ENCODE results near the gene WNK2. TPM values are rescaled to one million over a fixed set of nuclear protein-coding genes. Genes with fewer than 3 reads are reported as not detected.

The WNK2 gene
- polyA plus RNA-seq, 3 donors: 0.40 TPM; not detected in 2

GRCh38 chr9:93226819-93227218 lies 42.9 kb downstream of the WNK2 start:
- DNase-seq: no peak
- Mint-ChIP-seq H3K36me3 (no peaks in the 10 kb centered on the region), H3K4me1 (peaks cover 20% of the 10 kb centered on the region), H3K4me3 (no peak overlapping the region), H3K27me3 (ENCODE audit: low read depth in 3 of 3) (peaks cover 56 to 91% (median 90%) of the 10 kb centered on the region in 3 donors), H3K27ac (no peak overlapping the region), H3K9me3 (peaks cover 0 to 7% (median 0%) of the 10 kb centered on the region in 7 donors)
- H3K79me2 ChIP-seq (ENCODE audit: insufficient read depth, low read length): no peaks in the 10 kb centered on the region
- intact Hi-C loops (cut with micrococcal nuclease): no loop called here
- TF ChIP-seq, protein P1, sequence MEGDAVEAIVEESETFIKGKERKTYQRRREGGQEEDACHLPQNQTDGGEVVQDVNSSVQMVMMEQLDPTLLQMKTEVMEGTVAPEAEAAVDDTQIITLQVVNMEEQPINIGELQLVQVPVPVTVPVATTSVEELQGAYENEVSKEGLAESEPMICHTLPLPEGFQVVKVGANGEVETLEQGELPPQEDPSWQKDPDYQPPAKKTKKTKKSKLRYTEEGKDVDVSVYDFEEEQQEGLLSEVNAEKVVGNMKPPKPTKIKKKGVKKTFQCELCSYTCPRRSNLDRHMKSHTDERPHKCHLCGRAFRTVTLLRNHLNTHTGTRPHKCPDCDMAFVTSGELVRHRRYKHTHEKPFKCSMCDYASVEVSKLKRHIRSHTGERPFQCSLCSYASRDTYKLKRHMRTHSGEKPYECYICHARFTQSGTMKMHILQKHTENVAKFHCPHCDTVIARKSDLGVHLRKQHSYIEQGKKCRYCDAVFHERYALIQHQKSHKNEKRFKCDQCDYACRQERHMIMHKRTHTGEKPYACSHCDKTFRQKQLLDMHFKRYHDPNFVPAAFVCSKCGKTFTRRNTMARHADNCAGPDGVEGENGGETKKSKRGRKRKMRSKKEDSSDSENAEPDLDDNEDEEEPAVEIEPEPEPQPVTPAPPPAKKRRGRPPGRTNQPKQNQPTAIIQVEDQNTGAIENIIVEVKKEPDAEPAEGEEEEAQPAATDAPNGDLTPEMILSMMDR (IDR thresholded peaks at IDR 0.05): no peak
- H4K20me1 ChIP-seq (ENCODE audit: insufficient read depth, low read length): no peaks in the 10 kb centered on the region
- H3K4me3 ChIP-seq (replicated peaks in 1 of 3; ENCODE audit: low read depth in 2 of 3, low read length in 3 of 3): no peak overlapping the region
- peaks cover 7 to 74% of the 10 kb centered on the region in 2 donors for H3K27me3 ChIP-seq (ENCODE audit: control insufficient read depth in 2 of 2, insufficient read depth in 2 of 2, low read length in 2 of 2)
- H3K36me3 ChIP-seq (replicated peaks in 1 of 2; ENCODE audit: control insufficient read depth in 1 of 2, insufficient read depth in 2 of 2, low read length in 2 of 2): no peaks in the 10 kb centered on the region
- no peak overlapping the region for H2AFZ ChIP-seq (ENCODE audit: insufficient read depth, low read depth, low read length, poor library complexity, severe bottlenecking)
- H3K9me3 ChIP-seq (replicated peaks in 1 of 2; ENCODE audit: control insufficient read depth in 1 of 2, insufficient read depth in 1 of 2, low read length in 2 of 2): no peaks in the 10 kb centered on the region
- H3K27ac ChIP-seq (ENCODE audit: low read depth in 1 of 2, low read length in 2 of 2): no peak overlapping the region
- H3K4me1 ChIP-seq (ENCODE audit: control insufficient read depth in 1 of 2, insufficient read depth in 2 of 2, low read length in 2 of 2): peaks cover 14 to 16% of the 10 kb centered on the region in 2 donors
- 100% methylated on average over 3 of the region's 5 CpGs for WGBS (ENCODE audit: insufficient coverage)
- H3K4me2 ChIP-seq (replicated peaks; ENCODE audit: extremely low read depth, low read length, poor library complexity, severe bottlenecking): no peak overlapping the region
- no peak overlapping the region for H3K9ac ChIP-seq (ENCODE audit: insufficient read depth, low read length, poor library complexity, severe bottlenecking)

DNA sequence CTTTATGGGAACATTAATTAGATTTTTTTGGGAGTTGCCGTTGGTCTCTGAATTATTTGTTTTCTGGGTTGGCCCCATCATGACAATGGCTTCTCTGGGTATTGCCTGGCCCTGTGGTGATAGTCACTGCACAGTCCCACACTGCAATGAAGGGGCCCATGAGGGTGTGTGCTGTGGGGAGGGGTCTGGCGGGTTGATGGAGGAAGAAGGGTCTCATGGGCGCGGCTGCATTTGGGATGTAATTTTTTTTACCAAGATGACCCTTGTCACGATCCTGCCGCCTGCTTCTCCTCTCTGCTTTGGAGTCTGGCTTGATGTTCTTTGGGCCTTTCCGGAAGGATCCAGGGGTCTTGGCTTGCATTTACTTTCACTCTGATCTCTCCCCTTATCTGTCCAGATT lies 44.1 kb downstream of the WNK2 start:
- Histone ChIP-seq H3K79me2 (ENCODE audit: insufficient read depth, low read length) (no peaks in the 10 kb centered on the region), H3K4me1 (ENCODE audit: control insufficient read depth in 1 of 2, insufficient read depth in 2 of 2, low read length in 2 of 2) (peaks cover 13 to 15% of the 10 kb centered on the region in 2 donors), H3K9ac (ENCODE audit: insufficient read depth, low read length, poor library complexity, severe bottlenecking) (no peak overlapping the region), H3K4me3 (replicated peaks in 1 of 3; ENCODE audit: low read depth in 2 of 3, low read length in 3 of 3) (no peak overlapping the region), H3K27ac (ENCODE audit: low read depth in 1 of 2, low read length in 2 of 2) (no peak overlapping the region), H3K27me3 (ENCODE audit: control insufficient read depth in 2 of 2, insufficient read depth in 2 of 2, low read length in 2 of 2) (peaks cover 7 to 85% of the 10 kb centered on the region in 2 donors), H3K4me2 (replicated peaks; ENCODE audit: extremely low read depth, low read length, poor library complexity, severe bottlenecking) (no peak overlapping the region), H3K9me3 (replicated peaks in 1 of 2; ENCODE audit: control insufficient read depth in 1 of 2, insufficient read depth in 1 of 2, low read length in 2 of 2) (peaks cover 0 to 4% of the 10 kb centered on the region in 2 donors), H2AFZ (ENCODE audit: insufficient read depth, low read depth, low read length, poor library complexity, severe bottlenecking) (no peak overlapping the region), H3K36me3 (replicated peaks in 1 of 2; ENCODE audit: control insufficient read depth in 1 of 2, insufficient read depth in 2 of 2, low read length in 2 of 2) (no peaks in the 10 kb centered on the region), H4K20me1 (ENCODE audit: insufficient read depth, low read length) (no peaks in the 10 kb centered on the region)
- peaks cover 20% of the 10 kb centered on the region for H3K4me1 Mint-ChIP-seq
- no peaks in the 10 kb centered on the region for H3K36me3 Mint-ChIP-seq
- peaks cover 0 to 5% (median 0%) of the 10 kb centered on the region in 7 donors for H3K9me3 Mint-ChIP-seq
- H3K27ac Mint-ChIP-seq: no peak overlapping the region
- peaks cover 64 to 97% (median 90%) of the 10 kb centered on the region in 3 donors for H3K27me3 Mint-ChIP-seq (ENCODE audit: low read depth in 3 of 3)
- no peak for DNase-seq
- intact Hi-C loops (cut with micrococcal nuclease): no loop called here
- TF ChIP-seq, protein P1 (IDR thresholded peaks at IDR 0.05): no peak
- WGBS (ENCODE audit: insufficient coverage): 94% methylated on average over 5 of the region's 7 CpGs
- peak overlapping the region in 1 of 2 donors; percentile 36 for H3K4me3 Mint-ChIP-seq

Measured in CD14-positive monocyte (primary cell).